GM23338 (cell line): ENCODE measurements around the gene CNR1. TPM values are rescaled to one million over a fixed set of nuclear protein-coding genes. Genes with fewer than 3 reads are reported as not detected.

Experiments
- ATAC-seq: fragments of 200-7000 bp; cut with Tn5 transposase; 3 replicates; pipeline ENCODE4 v1.9.1; 2020
- DNase-seq: peaks from one replicate; pipeline ENCODE4 v3.0.0-alpha.2; 2015; ENCODE audit warnings: low spot score
- H2AFZ ChIP-seq: fragments of 200-600 bp; sonication (generic); 2 replicates; pipeline ENCODE4 v1.8.0; 2016; ENCODE audit warnings: antibody characterized with exemption, mild to moderate bottlenecking, moderate library complexity
- H3F3A ChIP-seq: fragments of 200-600 bp; sonication (generic); replicated peaks from 2 replicates; pipeline ENCODE4 v1.8.0; 2017; ENCODE audit warnings: antibody characterized with exemption, mixed run types, low read depth
- H3K27ac ChIP-seq: fragments of 200-600 bp; sonication (generic); 2 replicates; pipeline ENCODE4 v1.6.1; 2016; ENCODE audit warnings: low read depth
- H3K27me3 ChIP-seq: fragments of 200-600 bp; sonication (generic); 2 replicates; pipeline ENCODE4 v1.8.0; 2016; ENCODE audit warnings: mild to moderate bottlenecking, mixed run types, moderate library complexity; ENCODE audit not compliant: insufficient read depth
- H3K36me3 ChIP-seq: fragments of 200-600 bp; sonication (generic); 2 replicates; pipeline ENCODE4 v1.8.0; 2016; ENCODE audit warnings: mild to moderate bottlenecking; ENCODE audit not compliant: insufficient read depth
- H3K4me1 ChIP-seq: fragments of 200-600 bp; sonication (generic); 2 replicates; pipeline ENCODE4 v1.8.0; 2016; ENCODE audit warnings: mild to moderate bottlenecking, moderate library complexity; ENCODE audit not compliant: insufficient read depth
- H3K4me2 ChIP-seq: fragments of 200-600 bp; sonication (generic); 2 replicates; pipeline ENCODE4 v1.7.1; 2017; ENCODE audit warnings: mixed run types
- H3K4me3 ChIP-seq: fragments of 200-600 bp; sonication (generic); 2 replicates; pipeline ENCODE4 v1.6.1; 2016; ENCODE audit warnings: mixed run types
- H3K79me2 ChIP-seq: fragments of 200-600 bp; sonication (generic); replicated peaks from 2 replicates; pipeline ENCODE4 v1.8.0; 2017; ENCODE audit warnings: mild to moderate bottlenecking; ENCODE audit not compliant: insufficient read depth
- H3K9me2 ChIP-seq: fragments of 200-600 bp; sonication (generic); 2 replicates; pipeline ENCODE4 v1.8.0; 2017; ENCODE audit not compliant: insufficient read depth
- H4K20me1 ChIP-seq: fragments of 200-600 bp; sonication (generic); replicated peaks from 2 replicates; pipeline ENCODE4 v1.8.0; 2017; ENCODE audit warnings: mild to moderate bottlenecking; ENCODE audit not compliant: insufficient read depth
- H3K27ac Mint-ChIP-seq: 2 replicates; pipeline ENCODE4 v1.8.0; 2020; ENCODE audit warnings: inconsistent platforms, mild to moderate bottlenecking, moderate library complexity, mixed read lengths
- H3K27me3 Mint-ChIP-seq: 3 replicates; pipeline ENCODE4 v1.8.0; 2022; ENCODE audit warnings: low read depth, mild to moderate bottlenecking, moderate library complexity, mixed read lengths, inconsistent platforms; ENCODE audit not compliant: insufficient read depth, poor library complexity
- H3K36me3 Mint-ChIP-seq: 3 replicates; pipeline ENCODE4 v1.8.0; 2021; ENCODE audit warnings: low read depth, mild to moderate bottlenecking, inconsistent platforms, moderate library complexity, mixed read lengths
- H3K4me1 Mint-ChIP-seq: 3 replicates; pipeline ENCODE4 v1.8.0; 2020; ENCODE audit warnings: mild to moderate bottlenecking, inconsistent platforms, mixed read lengths
- H3K4me3 Mint-ChIP-seq: 3 replicates; pipeline ENCODE4 v1.8.0; 2021; ENCODE audit warnings: moderate library complexity, mild to moderate bottlenecking, inconsistent platforms, mixed read lengths
- H3K9me3 Mint-ChIP-seq: 3 replicates; pipeline ENCODE4 v1.8.0; 2020; ENCODE audit warnings: moderate library complexity, mild to moderate bottlenecking, inconsistent platforms, mixed read lengths
- CREB1 ChIP-seq: fragments of 250-450 bp; sonication (Bioruptor Pico); IDR thresholded peaks from 2 replicates; pipeline ENCODE4 v1.5.0; 2020; ENCODE audit warnings: low read depth, mild to moderate bottlenecking, moderate library complexity
- EZH2 ChIP-seq: fragments of 200-600 bp; sonication (generic); IDR thresholded peaks from one replicate; pipeline ENCODE4 v1.8.0; 2017; ENCODE audit warnings: antibody characterized with exemption, mild to moderate bottlenecking, low read depth; ENCODE audit not compliant: unreplicated experiment
- POLR2AphosphoS5 ChIP-seq: IDR thresholded peaks from 2 replicates; pipeline ENCODE4 v1.6.1; 2016; ENCODE audit warnings: antibody characterized with exemption, low read depth
- STAT1 ChIP-seq: IDR thresholded peaks from one replicate; pipeline ENCODE4 v1.6.1; 2016; ENCODE audit warnings: antibody characterized with exemption; ENCODE audit not compliant: unreplicated experiment
- ZNF331 ChIP-seq: fragments of 250-450 bp; sonication (Bioruptor Pico); IDR thresholded peaks from 2 replicates; pipeline ENCODE4 v1.5.0; 2020; ENCODE audit warnings: low read depth, mild to moderate bottlenecking, moderate library complexity
- polyA plus RNA-seq: library from polyadenylated mRNA; unstranded; fragments of >200 nt; fragmentation: Nextera tagmentation; extraction: Ambion mirVana; gene quantifications from 2 replicates; pipeline ENCODE4 v1.2.1, GENCODE V29; 2016
- total RNA-seq: library from RNA; depleted of rRNA; stranded (reverse); fragments of >200 nt; shearing (Covaris generic); gene quantifications from 2 replicates; pipeline ENCODE4 v1.2.3, GENCODE V29; 2014
- TF ChIP-seq, protein P1 (sequence below), 2 experiments: fragments of 200-600 bp in 1 of 2; sonication (generic) in 1 of 2; conservative IDR thresholded peaks; 2 replicates each; pipeline versions ENCODE4 v1.5.1 to v1.6.1; 2016 to 2017; ENCODE audit warnings: antibody characterized with exemption in 2 of 2, low read depth in 2 of 2, mild to moderate bottlenecking in 2 of 2, moderate library complexity in 1 of 2
- TF ChIP-seq, protein P2 (sequence below): IDR thresholded peaks from 2 replicates; pipeline ENCODE4 v1.6.1; 2016; ENCODE audit warnings: antibody characterized with exemption

CNR1 gene
- total and polyA plus RNA-seq, 2 experiments from 2014 or later, result 0.71 to 2.6 TPM

DNA sequence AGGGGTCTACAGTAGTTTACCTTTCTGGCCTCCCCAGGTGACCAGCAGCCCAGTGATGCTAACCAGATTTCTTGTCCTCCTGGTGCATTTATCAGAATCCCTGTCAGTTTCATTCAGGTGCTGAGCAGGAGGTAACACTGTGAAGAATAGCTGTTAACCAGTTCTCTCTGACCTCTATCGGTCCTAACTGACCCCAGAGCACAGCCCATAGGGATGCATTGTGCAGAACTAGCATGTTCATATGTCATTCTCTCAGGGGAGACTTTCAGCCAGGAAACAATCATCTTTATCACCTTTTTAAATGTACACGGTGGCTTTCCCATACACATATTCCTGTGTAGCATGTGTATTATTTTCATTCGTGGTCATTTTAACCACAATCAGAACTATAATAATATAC, 49.9 kb downstream of the CNR1 start:
- H3K36me3 Mint-ChIP-seq, result no peaks in the 10 kb centered on the region
- no peaks in the 10 kb centered on the region for H3K9me3 Mint-ChIP-seq
- no peaks in the 10 kb centered on the region for H4K20me1 ChIP-seq
- H3K79me2 ChIP-seq, result no peaks in the 10 kb centered on the region
- H3K4me3 Mint-ChIP-seq, result no peak overlapping the region
- H3K9me2 ChIP-seq, result no peaks in the 10 kb centered on the region
- H3K4me2 ChIP-seq, result no peak overlapping the region
- H2AFZ ChIP-seq, result 0 out of 2 replicates have a peak overlapping the region, but pooled peaks have one; percentile 56
- H3K4me3 ChIP-seq, result no peak overlapping the region
- no peak for DNase-seq
- no peaks in the 10 kb centered on the region for H3K27me3 ChIP-seq
- H3K27me3 Mint-ChIP-seq, result no peaks in the 10 kb centered on the region
- peaks cover 25% of the 10 kb centered on the region for H3K4me1 Mint-ChIP-seq
- H3K27ac ChIP-seq, result no peak overlapping the region
- no peak for ATAC-seq
- H3K4me1 ChIP-seq, result peaks cover 18% of the 10 kb centered on the region
- H3F3A ChIP-seq, result no peaks in the 10 kb centered on the region
- no peaks in the 10 kb centered on the region for H3K36me3 ChIP-seq
- no peak overlapping the region for H3K27ac Mint-ChIP-seq
- TF ChIP-seq, protein P1, sequence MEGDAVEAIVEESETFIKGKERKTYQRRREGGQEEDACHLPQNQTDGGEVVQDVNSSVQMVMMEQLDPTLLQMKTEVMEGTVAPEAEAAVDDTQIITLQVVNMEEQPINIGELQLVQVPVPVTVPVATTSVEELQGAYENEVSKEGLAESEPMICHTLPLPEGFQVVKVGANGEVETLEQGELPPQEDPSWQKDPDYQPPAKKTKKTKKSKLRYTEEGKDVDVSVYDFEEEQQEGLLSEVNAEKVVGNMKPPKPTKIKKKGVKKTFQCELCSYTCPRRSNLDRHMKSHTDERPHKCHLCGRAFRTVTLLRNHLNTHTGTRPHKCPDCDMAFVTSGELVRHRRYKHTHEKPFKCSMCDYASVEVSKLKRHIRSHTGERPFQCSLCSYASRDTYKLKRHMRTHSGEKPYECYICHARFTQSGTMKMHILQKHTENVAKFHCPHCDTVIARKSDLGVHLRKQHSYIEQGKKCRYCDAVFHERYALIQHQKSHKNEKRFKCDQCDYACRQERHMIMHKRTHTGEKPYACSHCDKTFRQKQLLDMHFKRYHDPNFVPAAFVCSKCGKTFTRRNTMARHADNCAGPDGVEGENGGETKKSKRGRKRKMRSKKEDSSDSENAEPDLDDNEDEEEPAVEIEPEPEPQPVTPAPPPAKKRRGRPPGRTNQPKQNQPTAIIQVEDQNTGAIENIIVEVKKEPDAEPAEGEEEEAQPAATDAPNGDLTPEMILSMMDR (conservative IDR thresholded peaks at IDR 0.05; ENCODE audit: low read depth in 2 of 2), result no peak
- TF ChIP-seq POLR2AphosphoS5 (no peak), EZH2 (no peak), ZNF331 (CRISPR knock-in tag) (no peak)

DNA sequence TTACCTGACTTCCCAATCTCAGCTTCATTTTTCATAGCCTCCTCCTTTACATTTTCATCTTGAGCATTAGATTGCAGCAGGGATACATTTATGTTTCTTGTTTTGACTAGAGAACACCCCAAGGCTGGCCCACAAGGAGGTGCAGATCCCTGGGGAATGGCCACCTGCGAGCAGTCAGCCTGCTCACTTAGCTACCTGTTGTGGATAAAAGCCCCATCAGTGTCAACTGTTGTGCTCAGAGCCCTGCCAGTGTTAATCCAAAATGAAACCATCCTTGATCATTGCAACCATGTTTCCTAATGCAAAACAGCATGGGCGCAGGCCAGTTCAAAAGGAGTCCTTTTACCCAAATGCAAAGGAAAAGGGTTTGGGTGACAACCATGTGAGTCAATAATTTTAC, 50.8 kb downstream of the CNR1 start:
- H3K4me2 ChIP-seq, result no peak overlapping the region
- no peaks in the 10 kb centered on the region for H3K36me3 ChIP-seq
- peaks cover 16% of the 10 kb centered on the region for H3K4me1 Mint-ChIP-seq
- no peaks in the 10 kb centered on the region for H3K27me3 ChIP-seq
- H3K9me3 Mint-ChIP-seq, result no peaks in the 10 kb centered on the region
- DNase-seq (no peak), ATAC-seq (no peak)
- no peaks in the 10 kb centered on the region for H3K79me2 ChIP-seq
- TF ChIP-seq CREB1 (CRISPR knock-in tag) (no peak), ZNF331 (CRISPR knock-in tag) (no peak), STAT1 (no peak)
- TF ChIP-seq, protein P2, sequence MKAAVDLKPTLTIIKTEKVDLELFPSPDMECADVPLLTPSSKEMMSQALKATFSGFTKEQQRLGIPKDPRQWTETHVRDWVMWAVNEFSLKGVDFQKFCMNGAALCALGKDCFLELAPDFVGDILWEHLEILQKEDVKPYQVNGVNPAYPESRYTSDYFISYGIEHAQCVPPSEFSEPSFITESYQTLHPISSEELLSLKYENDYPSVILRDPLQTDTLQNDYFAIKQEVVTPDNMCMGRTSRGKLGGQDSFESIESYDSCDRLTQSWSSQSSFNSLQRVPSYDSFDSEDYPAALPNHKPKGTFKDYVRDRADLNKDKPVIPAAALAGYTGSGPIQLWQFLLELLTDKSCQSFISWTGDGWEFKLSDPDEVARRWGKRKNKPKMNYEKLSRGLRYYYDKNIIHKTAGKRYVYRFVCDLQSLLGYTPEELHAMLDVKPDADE, result no peak
- TF ChIP-seq, protein P1 (conservative IDR thresholded peaks at IDR 0.05; ENCODE audit: low read depth in 2 of 2), result no peak
- H3K27ac Mint-ChIP-seq, result no peak overlapping the region
- no peaks in the 10 kb centered on the region for H4K20me1 ChIP-seq
- H3K4me3 Mint-ChIP-seq, result no peak overlapping the region
- peak overlapping the region; percentile 56; the same call in 1 of the 2 replicates for H2AFZ ChIP-seq
- H3K4me3 ChIP-seq, result no peak overlapping the region
- H3K9me2 ChIP-seq, result no peaks in the 10 kb centered on the region
- no peaks in the 10 kb centered on the region for H3K36me3 Mint-ChIP-seq
- H3K27ac ChIP-seq, result no peak overlapping the region
- H3F3A ChIP-seq, result no peaks in the 10 kb centered on the region
- H3K4me1 ChIP-seq, result peaks cover 9% of the 10 kb centered on the region
- no peaks in the 10 kb centered on the region for H3K27me3 Mint-ChIP-seq
